CD4-positive, alpha-beta T cell treated with Interleukin-12 subunit alpha and Interleukin-12 subunit beta, for 1 hour (primary cell): ENCODE measurements around the gene C3.
"Not testable (repeated sequence)": the region's sequence is repeated elsewhere in the genome, so short reads cannot be mapped to it uniquely, and the experiment has no call there.

Source experiments
- DNase-seq: peaks from one replicate; pipeline ENCODE4 v3.0.0-alpha.2; 2020

The C3 gene

DNA sequence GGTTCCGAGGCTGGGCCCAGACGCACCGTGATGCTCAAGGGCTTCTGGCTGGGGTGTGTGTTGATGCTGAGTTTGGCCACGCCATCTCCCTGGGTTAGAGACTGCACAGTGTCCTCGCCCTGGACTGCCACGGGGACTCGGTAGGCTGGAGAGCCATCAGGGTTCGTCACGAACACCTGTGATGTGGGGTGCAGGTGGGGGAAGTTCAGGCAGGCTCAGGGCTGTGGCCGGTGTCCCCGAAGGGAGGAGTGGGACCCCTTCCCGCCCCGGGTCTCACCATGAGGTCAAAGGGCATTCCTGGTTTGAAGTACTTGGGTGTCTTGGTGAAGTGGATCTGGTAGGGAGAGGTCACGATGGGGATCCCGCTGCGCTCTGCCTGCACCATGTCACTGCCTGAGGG is 8.2 kb downstream of the C3 start:
- DNase-seq: no peak

GRCh38 chr19:6711605-6712004 is 8.8 kb downstream of the C3 start:
- no peak for DNase-seq

DNA sequence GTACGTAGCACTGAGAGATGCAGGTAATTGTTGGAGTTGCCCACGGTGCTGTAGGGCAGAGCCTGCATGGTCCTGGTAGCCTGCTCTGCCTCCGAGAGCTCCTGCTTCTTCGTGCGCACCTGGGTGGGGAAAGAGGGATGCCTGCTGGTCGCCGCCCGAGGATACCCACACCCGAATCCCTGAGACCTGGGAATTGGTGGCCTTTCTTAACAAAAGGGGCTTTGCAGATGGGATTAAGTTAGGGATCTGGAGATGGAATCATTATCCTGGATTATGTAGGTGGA is 9.4 kb downstream of the C3 start:
- no peak for DNase-seq

DNA sequence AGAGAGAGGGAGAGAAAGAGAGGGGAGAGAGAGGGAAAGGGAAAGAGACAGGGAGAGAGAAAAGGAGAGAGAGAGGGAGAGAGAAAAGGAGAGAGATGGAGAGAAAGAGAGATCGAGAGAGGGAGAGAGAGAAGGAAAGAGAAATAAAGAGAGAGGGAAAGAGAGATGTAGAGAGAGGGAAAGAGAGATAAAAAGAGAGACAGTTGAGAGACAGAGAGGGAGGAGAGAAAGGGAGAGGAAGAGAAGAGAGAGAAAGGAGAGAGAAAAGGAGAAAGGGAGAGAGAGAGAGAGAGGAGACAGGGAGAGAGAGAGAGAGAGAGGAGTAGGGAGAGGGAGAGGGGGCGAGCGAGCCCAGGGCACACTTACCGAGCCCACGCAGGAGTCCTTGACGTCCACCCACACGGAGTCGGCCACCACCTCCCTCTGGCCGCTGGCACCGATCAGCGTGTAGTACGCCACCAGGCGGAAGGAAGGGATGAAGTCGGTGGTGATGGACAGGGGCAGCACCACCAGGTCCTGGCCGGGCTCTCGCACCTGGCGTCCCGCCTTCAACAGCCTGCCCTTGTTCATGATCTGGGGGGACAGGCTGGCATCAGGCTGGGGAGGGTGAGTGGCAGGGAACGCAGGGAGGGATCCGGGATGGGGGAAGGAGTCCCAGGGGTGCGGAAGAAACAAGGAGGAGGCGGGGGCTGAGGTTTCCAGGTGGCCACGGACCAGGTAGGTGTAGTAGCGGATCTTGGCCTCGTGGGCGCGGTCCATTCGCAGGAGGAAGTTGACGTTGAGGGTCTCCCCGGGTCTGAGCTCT is 10.0 kb downstream of the C3 start:
- peak; percentile 16 for DNase-seq

DNA sequence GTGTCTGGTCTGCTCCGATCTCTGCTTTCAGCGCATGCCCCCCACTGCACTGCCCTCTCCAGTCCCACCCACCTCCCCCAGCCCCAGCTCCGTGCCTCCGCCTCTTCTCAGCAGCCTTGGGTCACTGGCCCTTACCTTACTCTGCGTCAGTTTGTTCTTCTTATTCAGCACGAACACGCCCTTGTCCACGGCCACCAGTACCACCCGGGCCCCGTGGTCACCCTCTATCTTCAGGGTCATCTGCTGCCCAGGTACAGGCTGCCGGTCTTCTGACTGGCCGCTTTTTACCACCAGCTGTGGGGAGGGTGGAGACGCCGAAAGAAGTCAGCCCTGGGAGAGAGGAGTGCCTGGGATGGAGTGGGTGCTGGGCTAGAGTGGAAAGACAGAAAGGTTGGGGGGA is 10.9 kb downstream of the C3 start:
- no peak for DNase-seq

DNA sequence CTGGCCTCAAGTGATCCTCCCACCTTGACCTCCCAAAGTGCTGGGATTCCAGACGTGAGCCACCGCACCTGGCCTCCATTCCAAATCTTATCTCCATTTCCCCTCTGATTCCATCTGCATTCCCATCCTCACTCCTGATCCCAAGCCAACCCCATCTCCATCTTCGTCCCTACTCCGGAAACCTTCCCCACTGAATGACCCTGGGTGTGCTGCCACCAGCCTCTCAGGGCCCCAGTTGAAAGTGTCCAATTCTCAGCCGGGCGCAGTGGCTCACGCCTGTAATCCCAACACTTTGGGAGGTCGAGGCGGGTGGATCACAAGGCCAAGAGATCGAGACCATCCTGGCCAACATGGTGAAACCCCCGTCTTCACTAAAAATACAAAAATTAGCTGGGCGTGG is 11.5 kb downstream of the C3 start:
- DNase-seq: not testable (repeated sequence)

- DNase-seq: no peak
Measured at GRCh38 chr19:6708346-6708745, 12.1 kb downstream of the C3 start.

DNA sequence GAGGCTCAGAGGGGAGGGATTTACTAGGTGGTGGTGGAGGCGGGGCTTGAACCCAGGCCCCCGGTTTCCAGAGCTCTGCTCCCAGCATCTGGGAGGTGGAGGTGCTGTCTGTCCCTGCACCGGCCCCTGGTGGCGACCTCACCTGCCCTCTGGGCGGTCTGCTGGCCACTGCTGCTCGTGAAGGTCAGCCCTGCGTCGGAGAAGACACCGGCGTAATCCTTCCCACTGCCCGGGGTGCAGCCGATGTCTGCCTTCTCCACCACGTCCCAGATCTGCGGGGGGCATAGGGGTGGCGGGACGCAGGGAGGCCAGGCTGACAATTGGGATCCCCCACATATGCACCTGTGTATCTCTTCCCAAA is 12.8 kb downstream of the C3 start:
- DNase-seq: no peak

DNA sequence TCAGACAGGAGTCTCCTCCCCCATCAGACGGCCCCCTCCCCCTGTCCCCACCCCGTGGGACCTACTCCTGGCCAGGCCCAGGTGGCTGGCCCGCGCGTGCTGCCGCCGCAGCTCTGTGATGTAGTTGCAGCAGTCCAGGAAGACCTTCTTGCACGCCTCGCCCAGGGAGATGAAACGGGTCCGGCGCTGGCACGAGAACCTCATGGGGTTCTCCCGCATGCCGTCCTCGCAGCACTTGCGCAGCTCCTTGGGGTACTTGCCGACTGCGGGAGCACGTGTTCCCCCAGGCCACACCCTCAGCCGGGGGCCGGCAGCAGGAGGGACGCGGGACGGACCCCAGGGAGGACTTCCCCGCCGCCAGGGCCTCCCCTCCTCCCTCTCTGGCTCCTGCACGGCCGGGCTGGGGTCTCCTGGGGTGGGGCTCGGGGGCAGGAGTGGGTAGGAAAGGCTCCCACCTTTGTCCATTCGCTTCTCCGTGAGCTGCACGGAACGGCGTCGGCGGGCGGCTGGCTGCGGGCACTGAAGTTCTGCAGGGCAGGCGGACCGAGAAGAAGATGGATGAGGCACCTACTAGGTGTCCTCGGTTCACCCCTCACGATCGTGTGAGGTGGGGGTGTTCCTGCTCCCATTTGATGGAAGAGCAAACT is 13.3 kb downstream of the C3 start:
- DNase-seq: no peak

GRCh38 chr19:6706633-6706958 is 13.9 kb downstream of the C3 start:
- DNase-seq: no peak

DNA sequence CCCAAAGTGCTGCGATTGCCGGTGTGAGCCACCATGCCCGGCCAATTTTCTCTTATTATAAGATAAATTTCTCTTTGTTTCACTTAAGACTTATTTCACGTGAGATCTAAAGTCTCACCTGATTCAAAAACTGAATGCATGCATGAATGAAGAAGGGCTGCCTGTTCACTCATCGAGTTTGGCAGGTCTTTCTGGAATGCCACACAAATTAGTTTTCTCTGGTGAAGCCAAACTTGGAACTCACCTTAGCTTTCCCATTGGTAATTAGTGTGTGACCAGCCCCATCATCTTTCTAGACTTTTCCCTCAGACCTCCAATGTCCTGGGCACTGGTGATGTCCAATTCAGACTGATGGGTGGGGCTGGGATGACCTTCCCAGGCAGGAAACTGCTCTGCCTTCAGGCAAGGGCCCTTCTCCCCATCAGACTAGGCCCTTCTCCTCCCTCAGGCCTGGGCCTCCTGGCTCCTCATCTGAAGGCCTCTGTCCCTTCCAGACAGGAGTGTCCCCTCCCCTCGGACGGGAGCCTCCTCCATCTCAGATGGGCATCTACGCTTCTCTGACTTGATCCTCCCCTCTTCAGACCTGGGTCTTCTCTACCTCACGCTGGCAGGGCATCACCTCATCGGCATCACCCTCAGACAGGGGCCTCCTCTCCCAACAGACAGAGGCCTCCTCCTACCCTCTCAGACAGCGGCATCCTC is 14.4 kb downstream of the C3 start:
- DNase-seq: no peak

DNA sequence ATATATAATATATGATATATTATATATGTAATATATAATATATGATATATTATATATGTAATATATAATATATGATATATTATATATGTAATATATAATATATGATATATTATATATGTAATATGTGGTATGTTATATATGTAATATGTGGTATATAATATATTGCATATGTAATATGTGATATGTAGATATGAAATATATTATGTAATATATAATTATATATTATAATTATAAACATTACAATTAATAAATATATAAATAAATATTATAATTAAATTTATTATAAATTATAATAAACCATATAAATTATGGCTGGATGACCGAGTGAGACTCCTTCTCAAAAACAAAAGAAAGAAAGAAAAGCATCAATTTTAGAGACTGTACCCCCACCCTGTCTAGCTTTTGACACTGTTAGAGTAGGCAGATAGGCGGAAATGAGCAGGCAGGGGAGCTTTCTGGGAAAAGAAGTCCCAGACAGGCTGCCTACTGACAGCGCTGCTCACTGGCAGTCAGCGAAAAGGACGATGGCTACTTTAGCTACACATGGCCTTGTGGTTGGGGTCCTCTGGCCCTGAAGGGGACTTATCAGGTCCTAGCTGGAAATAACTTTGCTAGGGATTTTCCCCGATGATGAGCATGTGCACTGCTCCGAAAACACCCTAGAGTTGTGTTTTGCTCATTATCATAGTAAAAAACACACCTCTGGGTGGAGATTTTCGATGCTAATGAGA is 19.7 kb downstream of the C3 start:
- DNase-seq: no peak

GRCh38 chr19:6699935-6700334 is 20.5 kb downstream of the C3 start:
- no peak for DNase-seq

DNA sequence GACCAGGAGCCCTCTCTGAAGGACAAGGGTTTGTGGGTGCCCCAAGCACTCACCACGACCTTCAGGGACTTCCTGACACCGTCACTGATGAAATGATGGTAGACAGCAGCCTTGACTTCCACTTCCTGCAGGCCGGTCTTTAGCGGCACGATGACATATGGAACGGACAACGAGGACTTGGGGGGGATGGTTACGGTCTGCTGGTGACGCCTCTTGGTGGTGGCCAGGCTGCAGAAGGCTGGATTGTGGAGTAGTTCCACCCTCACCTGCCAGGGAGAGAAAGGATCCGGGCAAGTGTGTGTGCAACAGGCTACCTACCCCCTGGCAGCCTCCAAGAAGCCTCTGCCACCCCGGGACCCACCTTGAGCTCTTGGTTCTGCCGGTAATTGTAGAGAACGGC is 23.2 kb downstream of the C3 start:
- no peak for DNase-seq

DNA sequence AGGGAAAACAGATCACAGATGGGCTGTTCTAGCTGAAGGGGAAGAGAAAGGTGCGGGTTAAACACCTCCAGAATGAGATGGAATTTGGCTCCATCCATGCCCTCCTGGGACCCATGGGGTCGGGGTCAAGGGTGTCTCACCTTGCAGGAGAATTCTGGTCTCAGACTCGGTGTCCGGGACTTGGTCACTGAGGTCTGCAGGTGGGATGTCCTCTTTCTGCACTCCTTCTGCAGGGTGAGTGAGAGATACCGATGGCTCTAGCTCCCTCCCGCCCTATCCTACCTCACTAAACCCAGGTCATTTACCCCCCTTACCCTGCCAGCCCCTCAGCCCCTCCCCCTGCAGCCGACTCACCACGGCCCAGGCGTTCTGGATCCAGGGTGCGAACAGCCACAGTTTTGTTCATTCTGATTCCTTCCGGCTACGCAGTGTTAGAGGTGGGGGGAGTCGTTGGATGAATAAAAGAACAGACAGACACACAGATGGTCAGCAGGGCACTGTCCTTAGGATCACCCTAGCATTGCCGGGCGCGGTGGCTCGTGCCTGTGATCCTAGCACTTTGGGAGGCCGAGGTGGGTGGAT is 24.1 kb downstream of the C3 start:
- DNase-seq: no peak

- no peak for DNase-seq
Measured at GRCh38 chr19:6694147-6694815, 26.2 kb downstream of the C3 start.

DNA sequence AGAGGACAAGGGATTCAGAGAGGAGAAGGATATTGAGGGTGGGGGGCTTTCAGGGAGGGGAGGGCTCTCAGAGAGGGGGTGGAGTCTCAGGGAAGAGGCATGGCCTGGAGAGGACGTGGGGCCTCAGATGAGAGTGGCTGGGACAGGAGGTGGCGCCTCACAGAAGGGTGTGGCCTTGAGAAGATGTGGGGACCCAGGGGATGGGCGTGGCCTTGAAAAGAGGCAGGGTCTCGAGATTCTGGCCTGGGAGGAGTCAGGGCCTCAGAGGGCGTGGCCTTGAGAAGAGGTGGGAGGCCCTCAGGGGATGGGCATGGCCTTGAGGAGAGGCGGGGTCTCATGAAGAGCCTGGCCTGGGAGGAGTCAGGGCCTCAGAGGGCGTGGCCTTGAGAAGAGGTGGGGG is 26.8 kb downstream of the C3 start:
- DNase-seq: no peak

- DNase-seq: no peak
Measured at GRCh38 chr19:6693056-6693471, 27.4 kb downstream of the C3 start.

- no peak for DNase-seq
Measured at GRCh38 chr19:6692027-6692426, 28.4 kb downstream of the C3 start.

DNA sequence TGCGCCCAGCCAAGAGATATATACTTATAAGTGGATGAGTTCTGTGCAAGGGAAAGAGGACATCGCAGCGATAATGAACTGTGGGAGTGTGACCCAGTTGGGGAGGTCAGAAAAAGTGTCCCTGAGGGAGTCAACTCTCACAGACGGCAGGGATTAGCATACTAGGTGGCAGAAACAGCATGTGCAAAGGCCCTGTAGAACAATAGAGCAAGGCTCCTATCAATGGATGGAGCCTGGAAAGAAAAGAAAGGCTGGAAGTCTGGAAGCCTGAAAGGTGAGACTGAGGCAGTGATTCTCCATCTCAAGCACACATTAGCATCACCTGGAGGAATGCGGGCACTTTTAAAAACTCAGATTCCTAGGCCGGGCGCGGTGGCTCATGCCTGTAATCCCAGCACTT is 29.1 kb downstream of the C3 start:
- DNase-seq: no peak

DNA sequence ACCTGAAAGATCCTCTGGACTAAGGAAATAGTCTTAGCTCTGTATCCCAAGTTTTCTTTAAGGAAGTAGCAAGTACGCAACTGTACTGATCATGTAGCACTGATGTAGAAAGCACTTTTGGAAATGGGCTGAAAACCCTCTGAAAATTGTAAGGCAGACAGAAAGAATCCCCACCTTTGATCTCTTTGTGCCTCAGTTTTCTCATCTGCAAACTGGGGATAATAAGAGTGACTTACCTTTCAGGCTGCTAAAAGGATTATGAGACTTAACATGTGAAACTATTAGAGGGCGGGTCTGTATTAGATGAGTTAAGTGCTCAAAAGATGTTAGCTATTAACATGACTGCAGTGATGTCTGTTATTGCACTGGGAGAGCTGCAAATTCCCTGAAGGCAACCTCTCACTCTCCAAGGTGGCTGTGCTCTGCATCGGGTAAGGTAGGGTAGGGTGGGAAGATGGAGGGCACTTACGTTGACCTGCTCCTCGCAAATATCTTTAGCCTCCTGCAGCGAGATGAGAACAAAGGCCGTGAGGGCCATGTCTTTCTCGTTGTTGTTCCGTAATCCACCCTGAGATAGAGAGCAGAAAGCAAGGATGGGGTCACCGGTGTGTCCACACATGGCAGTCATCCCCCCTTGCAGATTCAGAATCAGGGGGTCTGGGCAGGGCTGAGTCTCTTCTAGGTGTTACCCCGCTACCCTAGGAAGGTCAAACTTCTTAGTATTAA is 30.1 kb downstream of the C3 start:
- DNase-seq: no peak

DNA sequence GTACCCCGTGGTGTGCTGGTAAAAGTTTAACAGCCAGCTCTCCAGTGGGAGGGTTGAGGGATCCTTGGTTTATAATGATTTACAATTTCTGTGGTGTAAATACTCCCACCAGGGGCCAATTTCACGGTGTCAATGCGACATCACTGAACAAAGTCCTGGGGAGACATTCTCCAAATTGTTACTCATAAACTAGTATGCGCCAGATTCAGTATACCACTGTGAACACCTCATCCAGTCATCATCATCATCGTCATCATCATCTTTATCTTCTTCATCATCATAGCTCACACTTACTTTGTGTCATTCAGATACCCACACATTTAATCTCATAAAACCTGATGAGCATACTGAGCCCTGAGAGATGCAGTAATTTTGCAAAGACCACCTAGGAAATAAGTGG is 33.3 kb downstream of the C3 start:
- DNase-seq: no peak
